GM12878 (cell line): ENCODE data around the gene ENOPH1. TPM values are rescaled to one million over a fixed set of nuclear protein-coding genes. Genes with fewer than 3 reads are reported as not detected.

Source experiments
- ATAC-seq: fragments of 200-7000 bp; cut with Tn5 transposase; 3 replicates; pipeline ENCODE4 v1.9.1; 2020; ENCODE audit warnings: mild to moderate bottlenecking, moderate library complexity
- BruUV-seq: library from RNA; stranded (reverse); fragments of 400-500 nt; replicated peaks from 2 replicates; lab custom pipeline; 2021; lab: Mats Ljungman, UMichigan
- CTCF ChIA-PET: fragments of 300-600 bp; sonication (Branson Sonifier 250); formaldehyde crosslinking; extraction: SDS; loops from one replicate; lab custom pipeline; 2021; ENCODE audit warnings: inconsistent platforms; lab: Yijun Ruan, JAX
- POLR2A ChIA-PET: fragments of 350-600 bp; formaldehyde crosslinking; extraction: SDS; loops from one replicate; lab custom pipeline; 2021; ENCODE audit warnings: inconsistent platforms; lab: Charles Lee
- RAD21 ChIA-PET: fragments of 300-600 bp; sonication (Branson Sonifier 250); formaldehyde crosslinking; loops from one replicate; lab custom pipeline; 2023; ENCODE audit warnings: antibody characterized with exemption; ENCODE audit not compliant: unreplicated experiment; lab: Charles Lee
- SMC1A ChIA-PET: fragments of 300-600 bp; sonication (Branson Sonifier 250); formaldehyde crosslinking; loops from one replicate; lab custom pipeline; 2023; ENCODE audit not compliant: unreplicated experiment, uncharacterized antibody; lab: Charles Lee
- DNase-seq: peaks from one replicate; pipeline ENCODE4 v3.0.0-alpha.2; 2011; ENCODE audit warnings: low read depth, low spot score
- FAIRE-seq: peaks from 3 replicates; lab custom pipeline; 2011; peaks lifted over from hg19 to GRCh38; lab: Jason Lieb, UNC
- H2AFZ ChIP-seq: 2 replicates; pipeline ENCODE4 v1.6.0; 2011; ENCODE audit warnings: low read depth, low read length, control low read depth; ENCODE audit not compliant: control insufficient read depth
- H3K27ac ChIP-seq: 2 replicates; pipeline ENCODE4 v1.5.1; 2011; ENCODE audit warnings: control low read depth; ENCODE audit not compliant: control insufficient read depth, insufficient read depth
- H3K27me3 ChIP-seq, 2 experiments: replicated peaks in 1 of 2; 2 replicates each; pipeline versions ENCODE4 v1.6.0 to v1.6.1; 2011; ENCODE audit warnings: low read length in 1 of 2; ENCODE audit not compliant: control insufficient read depth in 2 of 2, insufficient read depth in 2 of 2
- H3K36me3 ChIP-seq, 2 experiments: 2 replicates each; pipeline ENCODE4 v1.5.1; 2011; ENCODE audit warnings: low read length in 1 of 2; ENCODE audit not compliant: control insufficient read depth in 2 of 2, insufficient read depth in 2 of 2
- H3K4me1 ChIP-seq: 2 replicates; pipeline ENCODE4 v1.6.1; 2011; ENCODE audit warnings: mild to moderate bottlenecking, low read length, moderate library complexity, mixed read lengths; ENCODE audit not compliant: control insufficient read depth, insufficient read depth
- H3K4me2 ChIP-seq: 2 replicates; pipeline ENCODE4 v1.6.0; 2011; ENCODE audit warnings: control low read depth; ENCODE audit not compliant: control insufficient read depth, insufficient read depth
- H3K4me3 ChIP-seq: fragments of 200-600 bp; sonication (generic); 2 replicates; pipeline ENCODE4 v1.5.1; 2016
- H3K79me2 ChIP-seq: 2 replicates; pipeline ENCODE4 v1.6.0; 2011; ENCODE audit warnings: low read length; ENCODE audit not compliant: control insufficient read depth, insufficient read depth
- H3K9ac ChIP-seq: 2 replicates; pipeline ENCODE4 v1.8.0; 2011; ENCODE audit warnings: low read length, control low read depth, mixed read lengths; ENCODE audit not compliant: control insufficient read depth, insufficient read depth
- H3K9me3 ChIP-seq: replicated peaks from 3 replicates; pipeline ENCODE4 v1.5.1; 2011; ENCODE audit warnings: mild to moderate bottlenecking, low read length; ENCODE audit not compliant: control insufficient read depth, insufficient read depth
- H4K20me1 ChIP-seq: 2 replicates; pipeline ENCODE4 v1.6.0; 2011; ENCODE audit not compliant: control insufficient read depth, insufficient read depth
- CBFB ChIP-seq: IDR thresholded peaks from 2 replicates; pipeline ENCODE4 v1.6.1; 2016; ENCODE audit warnings: antibody characterized with exemption, low read depth
- MEF2A ChIP-seq: IDR thresholded peaks from 2 replicates; pipeline ENCODE4 v1.6.1; 2011; ENCODE audit warnings: low read depth, mild to moderate bottlenecking, low read length, moderate library complexity; ENCODE audit not compliant: insufficient read depth
- NR2F1 ChIP-seq: fragments of 450-650 bp; conservative IDR thresholded peaks from 2 replicates; pipeline ENCODE4 v1.6.1; 2017; ENCODE audit warnings: mild to moderate bottlenecking
- PAX5 ChIP-seq: IDR thresholded peaks from 2 replicates; pipeline ENCODE4 v1.6.1; 2011; ENCODE audit warnings: low read depth, low read length, borderline replicate concordance
- PML ChIP-seq: IDR thresholded peaks from 2 replicates; pipeline ENCODE4 v1.6.1; 2012; ENCODE audit warnings: low read length, inconsistent platforms
- POU2F2 ChIP-seq: IDR thresholded peaks from 3 replicates; pipeline ENCODE4 v1.6.1; 2011; ENCODE audit warnings: low read depth, mild to moderate bottlenecking, low read length, borderline replicate concordance
- RAD21 ChIP-seq: IDR thresholded peaks from 2 replicates; pipeline ENCODE4 v1.6.1; 2011; ENCODE audit warnings: mild to moderate bottlenecking, low read depth, low read length, moderate library complexity; ENCODE audit not compliant: insufficient read depth
- YY1 ChIP-seq: IDR thresholded peaks from 2 replicates; pipeline ENCODE4 v1.6.1; 2011; ENCODE audit warnings: low read depth, mild to moderate bottlenecking, low read length
- ZNF217 ChIP-seq: fragments of 450-650 bp; IDR thresholded peaks from 2 replicates; pipeline ENCODE4 v1.6.1; 2017; ENCODE audit warnings: antibody characterized with exemption, mild to moderate bottlenecking
- ZSCAN29 ChIP-seq: fragments of 450-650 bp; IDR thresholded peaks from 2 replicates; pipeline ENCODE4 v1.6.1; 2017; ENCODE audit warnings: mild to moderate bottlenecking, moderate library complexity
- WGBS: methylation state at CpG from one replicate; pipeline ENCODE4 v1.1.6; 2016; ENCODE audit warnings: low lambda C conversion rate; ENCODE audit not compliant: insufficient replicate concordance, insufficient coverage; ENCODE audit errors: missing lambda C conversion rate; 5-methylcytosine and 5-hydroxymethylcytosine counted together
- in situ Hi-C: fragments of 300-500 bp; cut with MboI; formaldehyde crosslinking; loops from 9 replicates; pipeline ENCODE4 v1.14.3; 2018; ENCODE audit warnings: mixed read lengths
- intact Hi-C: fragments of 100-400 bp; cut with micrococcal nuclease; formaldehyde crosslinking; loops from one replicate; pipeline ENCODE4 v1.14.2; 2022; ENCODE audit not compliant: unreplicated experiment
- polyA plus RNA-seq, 11 experiments: library from polyadenylated mRNA; depleted of rRNA in 4 of 11; unstranded in 6 of 11; stranded (reverse) in 5 of 11; fragments of >200 nt; fragmentation: Nextera tagmentation in 4 of 11; fragmentation: Illumina TruSeq in 1 of 11; extraction: Ambion mirVana in 4 of 11; extraction: Trizol in 1 of 11; gene quantifications; 1 replicate in 1 of 11; 2 replicates in 10 of 11; pipeline versions ENCODE4 v1.2.1 to v1.2.3, GENCODE V29; 2011 to 2016; ENCODE audit warnings: inconsistent platforms in 2 of 11, missing spikeins in 2 of 11, low read depth in 1 of 11
- total RNA-seq, 4 experiments: library from RNA; depleted of rRNA in 3 of 4; stranded (reverse); fragments of >200 nt in 3 of 4; fragmentation: Illumina TruSeq in 1 of 4; extraction: Trizol in 1 of 4; gene quantifications; 2 replicates each; pipeline versions ENCODE4 v1.2.1 to v1.2.3, GENCODE V29; 2013 to 2021
- TF ChIP-seq, protein P1 (sequence below): fragments of 450-650 bp; IDR thresholded peaks from 2 replicates; pipeline ENCODE4 v1.6.1; 2017; ENCODE audit warnings: low read depth, mild to moderate bottlenecking, moderate library complexity

The ENOPH1 gene
- total and polyA plus RNA-seq, 10 of the 15 experiments (the other 5 are each of a cell fraction or from before 2014, with no cell fraction given) = 24.4 to 83.6 (median 46.7) TPM

GRCh38 chr4:82402196-82402775 lies 28.1 kb upstream of the ENOPH1 start:
- BruUV-seq = no TSS peak
- FAIRE-seq = no peak
- TF ChIP-seq YY1 = no peak
- no peak for TF ChIP-seq MEF2A
- TF ChIP-seq ZNF217 = no peak
- TF ChIP-seq PML = no peak
- no peak for TF ChIP-seq RAD21
- TF ChIP-seq ZSCAN29 = no peak
- no peak for TF ChIP-seq PAX5
- no peak for TF ChIP-seq CBFB
- TF ChIP-seq, protein P1, sequence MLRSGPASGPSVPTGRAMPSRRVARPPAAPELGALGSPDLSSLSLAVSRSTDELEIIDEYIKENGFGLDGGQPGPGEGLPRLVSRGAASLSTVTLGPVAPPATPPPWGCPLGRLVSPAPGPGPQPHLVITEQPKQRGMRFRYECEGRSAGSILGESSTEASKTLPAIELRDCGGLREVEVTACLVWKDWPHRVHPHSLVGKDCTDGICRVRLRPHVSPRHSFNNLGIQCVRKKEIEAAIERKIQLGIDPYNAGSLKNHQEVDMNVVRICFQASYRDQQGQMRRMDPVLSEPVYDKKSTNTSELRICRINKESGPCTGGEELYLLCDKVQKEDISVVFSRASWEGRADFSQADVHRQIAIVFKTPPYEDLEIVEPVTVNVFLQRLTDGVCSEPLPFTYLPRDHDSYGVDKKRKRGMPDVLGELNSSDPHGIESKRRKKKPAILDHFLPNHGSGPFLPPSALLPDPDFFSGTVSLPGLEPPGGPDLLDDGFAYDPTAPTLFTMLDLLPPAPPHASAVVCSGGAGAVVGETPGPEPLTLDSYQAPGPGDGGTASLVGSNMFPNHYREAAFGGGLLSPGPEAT = no peak
- no peak for TF ChIP-seq NR2F1
- TF ChIP-seq POU2F2 = no peak
- TF ChIP-seq, all 136 proteins: peak for 0
- SMC1A ChIA-PET = no interaction called here
- POLR2A ChIA-PET = no interaction called here
- RAD21 ChIA-PET = interaction anchor here (0.6 kb wide), 1 partner anchor 759 kb away, joined by 3 read pairs; no protein-coding TSS in a partner anchor
- Histone ChIP-seq H3K36me3 (no peaks in the 10 kb centered on the region), H3K4me2 (no peak overlapping the region), H3K27me3 (no peaks in the 10 kb centered on the region), H3K4me3 (no peak overlapping the region), H3K27ac (no peak overlapping the region), H2AFZ (no peak overlapping the region), H3K79me2 (no peaks in the 10 kb centered on the region), H3K4me1 (no peaks in the 10 kb centered on the region), H3K9me3 (no peaks in the 10 kb centered on the region), H3K9ac (no peak overlapping the region), H4K20me1 (no peaks in the 10 kb centered on the region)
- no peak for DNase-seq
- ATAC-seq = no peak
- in situ Hi-C loops (no loop called here), intact Hi-C loops (no loop called here)
- WGBS = 75% methylated on average over 17 of the region's 17 CpGs
- CTCF ChIA-PET = no interaction called here
